WTC11 (cell line): ENCODE data around the gene ANTXR1.

Experiments used
- ATF1 ChIP-seq: sonication (generic); formaldehyde crosslinking; IDR thresholded peaks from 2 replicates; pipeline ENCODE4 v1.8.1; 2023; ENCODE audit warnings: mild to moderate bottlenecking, moderate library complexity, missing genetic modification reagents
- CREB1 ChIP-seq: sonication (generic); formaldehyde crosslinking; IDR thresholded peaks from 2 replicates; pipeline ENCODE4 v1.8.0; 2023; ENCODE audit warnings: mild to moderate bottlenecking, missing genetic modification reagents
- CTCF ChIP-seq: fragments of 200-600 bp; IDR thresholded peaks from 2 replicates; pipeline ENCODE4 v1.8.0; 2022; ENCODE audit warnings: antibody characterized with exemption
- E2F5 ChIP-seq: sonication (generic); formaldehyde crosslinking; IDR thresholded peaks from 2 replicates; pipeline ENCODE4 v1.8.1; 2022; ENCODE audit warnings: mild to moderate bottlenecking, moderate library complexity, missing genetic modification reagents
- FOXJ3 ChIP-seq: sonication (generic); formaldehyde crosslinking; IDR thresholded peaks from 2 replicates; pipeline ENCODE4 v1.9.0; 2021; ENCODE audit warnings: missing genetic modification reagents, mild to moderate bottlenecking, borderline replicate concordance
- MAX ChIP-seq: sonication (generic); formaldehyde crosslinking; IDR thresholded peaks from 2 replicates; pipeline ENCODE4 v1.8.0; 2022; ENCODE audit warnings: mild to moderate bottlenecking, missing genetic modification reagents
- TCF7 ChIP-seq: sonication (generic); formaldehyde crosslinking; IDR thresholded peaks from 2 replicates; pipeline ENCODE4 v1.8.0; 2022; ENCODE audit warnings: mild to moderate bottlenecking, low read depth, missing genetic modification reagents, moderate library complexity
- TEAD4 ChIP-seq: sonication (generic); formaldehyde crosslinking; IDR thresholded peaks from 2 replicates; pipeline ENCODE4 v1.8.0; 2022; ENCODE audit warnings: mild to moderate bottlenecking, missing genetic modification reagents
- USF2 ChIP-seq: sonication (generic); formaldehyde crosslinking; IDR thresholded peaks from 2 replicates; pipeline ENCODE4 v1.8.1; 2023; ENCODE audit warnings: mild to moderate bottlenecking, missing genetic modification reagents, moderate library complexity

GRCh38 chr2:69075486-69075885 lies 62.5 kb downstream of the ANTXR1 start:
- TF ChIP-seq FOXJ3 (no peak), MAX (CRISPR knock-in tag) (no peak), CTCF (no peak), E2F5 (no peak), CREB1 (CRISPR knock-in tag) (no peak), TCF7 (CRISPR knock-in tag) (no peak), ATF1 (CRISPR knock-in tag) (no peak), USF2 (no peak), TEAD4 (CRISPR knock-in tag) (no peak)
